T-helper 22 cell (primary cell): ENCODE measurements around the gene BRSK1.

ENCODE experiments used
- DNase-seq: peaks from one replicate; pipeline ENCODE4 v3.0.0-alpha.2; 2020; ENCODE audit warnings: low read depth

The BRSK1 gene

GRCh38 chr19:55273978-55274707 lies 9.7 kb upstream of the BRSK1 start:
- DNase-seq: no peak

GRCh38 chr19:55275851-55276719 lies 7.7 kb upstream of the BRSK1 start:
- DNase-seq: no peak

- no peak for DNase-seq
Observed at GRCh38 chr19:55276720-55277430, 6.9 kb upstream of the BRSK1 start.

- no peak for DNase-seq
Observed at GRCh38 chr19:55277494-55277893, 6.3 kb upstream of the BRSK1 start.

GRCh38 chr19:55278391-55279135 lies 5.2 kb upstream of the BRSK1 start:
- no peak for DNase-seq

- DNase-seq: no peak
Observed at GRCh38 chr19:55279340-55279739, 4.5 kb upstream of the BRSK1 start.

- peak; percentile 91 for DNase-seq
Observed at GRCh38 chr19:55279770-55280643, 3.8 kb upstream of the BRSK1 start, which contains the start of gene HSPBP1. Gene HSPBP1 (minus strand): TSS chr19:55280110. CDS start chr19:55279608, 502 bp downstream.

- DNase-seq: no peak
Observed at GRCh38 chr19:55284405-55285058, 735 bp downstream of the BRSK1 start.

GRCh38 chr19:55285229-55285890 lies 1.6 kb downstream of the BRSK1 start:
- DNase-seq: no peak

- no peak for DNase-seq
Observed at GRCh38 chr19:55287361-55288079, 3.7 kb downstream of the BRSK1 start.

GRCh38 chr19:55289117-55289796 lies 5.5 kb downstream of the BRSK1 start:
- DNase-seq: no peak

GRCh38 chr19:55297267-55297666 lies 13.5 kb downstream of the BRSK1 start:
- DNase-seq: no peak

GRCh38 chr19:55299991-55300390 lies 16.2 kb downstream of the BRSK1 start:
- DNase-seq: no peak

GRCh38 chr19:55300886-55301458 lies 17.2 kb downstream of the BRSK1 start:
- no peak for DNase-seq

GRCh38 chr19:55301459-55302317 lies 17.9 kb downstream of the BRSK1 start:
- peak; percentile 77 for DNase-seq

- no peak for DNase-seq
Observed at GRCh38 chr19:55302318-55302703, 18.5 kb downstream of the BRSK1 start.

GRCh38 chr19:55303477-55303876 lies 19.7 kb downstream of the BRSK1 start:
- DNase-seq: no peak
